ENCODE measurements around the gene TAF1B. TPM values are rescaled to one million over a fixed set of nuclear protein-coding genes. Genes with fewer than 3 reads are reported as not detected.

TAF1B gene
- total RNA-seq, 1 experiment from 2014 or later, result 29.9 TPM

GRCh38 chr2:9811216-9811615 lies 32.1 kb upstream of the TAF1B start:
- Histone ChIP-seq H3K23me2 (ENCODE audit: insufficient read length, low read depth, low read length, poor library complexity, severe bottlenecking) (no peaks in the 10 kb centered on the region), H2AFZ (ENCODE audit: low read length) (no peak overlapping the region), H2BK20ac (ENCODE audit: low read depth, low read length, poor library complexity, severe bottlenecking) (no peak overlapping the region), H2AK5ac (ENCODE audit: insufficient read length, low read length) (no peak overlapping the region), H2BK15ac (ENCODE audit: low read depth, low read length) (no peak overlapping the region), H3T11ph (ENCODE audit: low read length) (no peak overlapping the region), H2BK120ac (ENCODE audit: low read depth, low read length, poor library complexity, severe bottlenecking) (no peak overlapping the region), H3K9me3 (ENCODE audit: control insufficient read depth, low read depth, low read length) (no peaks in the 10 kb centered on the region), H4K20me1 (ENCODE audit: control insufficient read depth, insufficient read depth, insufficient read length) (no peaks in the 10 kb centered on the region), H3K79me1 (ENCODE audit: insufficient read depth, low read depth, low read length, poor library complexity, severe bottlenecking) (no peaks in the 10 kb centered on the region), H3K9ac (ENCODE audit: extremely low read depth, insufficient read length, low read length) (no peak overlapping the region), H2BK12ac (ENCODE audit: insufficient read length, low read depth, low read length) (no peak overlapping the region), H3K79me2 (ENCODE audit: insufficient read depth, low read length) (no peaks in the 10 kb centered on the region), H3K14ac (ENCODE audit: insufficient read depth, low read length) (no peak overlapping the region), H3K23ac (ENCODE audit: insufficient read length, low read depth, low read length) (no peak overlapping the region), H3K56ac (ENCODE audit: insufficient read length, low read depth, low read length) (no peak overlapping the region), H4K5ac (ENCODE audit: insufficient read length, low read depth, low read length) (no peak overlapping the region), H3K4me1 (ENCODE audit: insufficient read depth, low read length) (no peaks in the 10 kb centered on the region), H4K8ac (replicated peaks; ENCODE audit: insufficient read length, low read depth, low read length) (no peak overlapping the region), H3K4ac (ENCODE audit: low read depth, low read length) (no peak overlapping the region), H4K91ac (ENCODE audit: insufficient read length, low read depth, low read length) (no peak overlapping the region), H2BK5ac (ENCODE audit: insufficient read length, low read length) (no peak overlapping the region), H3K4me2 (ENCODE audit: insufficient read depth, insufficient read length, low read length) (no peak overlapping the region), H3K27ac (ENCODE audit: insufficient read length, low read depth, low read length) (no peak overlapping the region), H3K27me3 (ENCODE audit: insufficient read depth, low read length) (0 out of 2 replicates have a peak, but pooled peaks cover 2% of the 10 kb centered on the region), H3K18ac (ENCODE audit: insufficient read length, low read depth, low read length) (no peak overlapping the region)
- Mint-ChIP-seq H3K27ac (peak overlapping the region in 1 of 3 experiments; percentile 48; a peak in 1 of 7 replicates), H3K9me3 (peaks cover 0 to 2% of the 10 kb centered on the region in 2 experiments; a peak in 1 of 5 replicates), H3K4me1 (peaks cover 3 to 6% of the 10 kb centered on the region in 2 experiments), H3K27me3 (ENCODE audit: low read depth) (peaks cover 3% of the 10 kb centered on the region), H3K36me3 (ENCODE audit: insufficient read depth in 1 of 3, low read depth in 3 of 3) (no peaks in the 10 kb centered on the region), H3K4me3 (no peak overlapping the region)
- DNase-seq, result no peak
- WGBS (ENCODE audit: extremely low coverage, insufficient read length, low lambda C conversion rate), result no CpG with 5 or more reads among the region's 5 CpGs
- no peak for TF ChIP-seq CTCF (conservative IDR thresholded peaks at IDR 0.05)
